ENCODE data around the gene OPN3. TPM values are rescaled to one million over a fixed set of nuclear protein-coding genes. Genes with fewer than 3 reads are reported as not detected.

The OPN3 gene
- total RNA-seq, 2 donors from 2014 or later, result 7.2 to 13.4 TPM

DNA sequence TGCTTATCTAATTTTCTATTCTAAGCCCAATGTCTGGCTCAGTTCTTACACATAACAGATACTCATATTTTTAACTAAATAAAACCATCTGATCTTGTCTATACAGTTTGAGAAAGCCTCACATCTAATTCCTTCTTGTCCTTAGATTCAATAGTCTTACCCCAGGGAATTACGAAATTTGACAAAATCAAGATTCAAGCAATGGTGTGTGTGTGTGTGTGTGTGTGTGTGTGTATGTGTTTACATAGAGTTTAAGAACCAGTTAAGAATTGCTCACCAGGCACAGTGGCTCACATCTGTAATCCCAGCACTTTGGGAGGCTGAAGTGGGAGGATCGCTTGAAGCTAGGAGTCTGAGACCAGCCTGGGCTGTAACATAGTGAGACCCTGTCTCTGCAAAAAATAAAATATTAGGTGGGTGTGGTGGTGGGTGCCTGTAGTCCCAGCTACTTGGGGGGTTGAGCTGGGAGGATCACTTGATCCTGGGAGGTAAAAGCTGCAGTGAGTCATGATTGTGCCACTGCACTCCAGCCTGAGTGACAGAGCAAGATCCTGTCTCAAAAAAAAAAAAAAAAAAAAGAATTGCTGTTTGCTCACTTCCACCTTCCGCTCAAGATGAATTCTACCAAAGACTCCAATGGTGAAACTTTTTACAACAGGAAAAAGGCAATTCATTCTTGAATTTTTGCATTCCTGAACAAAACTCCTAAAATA lies 18.1 kb upstream of the OPN3 start:
- no peaks in the 10 kb centered on the region for H3K9me3 ChIP-seq
- H3K36me3 ChIP-seq, result no peaks in the 10 kb centered on the region
- no peak overlapping the region for H3K4me3 ChIP-seq
- no peak overlapping the region for H3K27ac ChIP-seq
- TF ChIP-seq, protein P1, sequence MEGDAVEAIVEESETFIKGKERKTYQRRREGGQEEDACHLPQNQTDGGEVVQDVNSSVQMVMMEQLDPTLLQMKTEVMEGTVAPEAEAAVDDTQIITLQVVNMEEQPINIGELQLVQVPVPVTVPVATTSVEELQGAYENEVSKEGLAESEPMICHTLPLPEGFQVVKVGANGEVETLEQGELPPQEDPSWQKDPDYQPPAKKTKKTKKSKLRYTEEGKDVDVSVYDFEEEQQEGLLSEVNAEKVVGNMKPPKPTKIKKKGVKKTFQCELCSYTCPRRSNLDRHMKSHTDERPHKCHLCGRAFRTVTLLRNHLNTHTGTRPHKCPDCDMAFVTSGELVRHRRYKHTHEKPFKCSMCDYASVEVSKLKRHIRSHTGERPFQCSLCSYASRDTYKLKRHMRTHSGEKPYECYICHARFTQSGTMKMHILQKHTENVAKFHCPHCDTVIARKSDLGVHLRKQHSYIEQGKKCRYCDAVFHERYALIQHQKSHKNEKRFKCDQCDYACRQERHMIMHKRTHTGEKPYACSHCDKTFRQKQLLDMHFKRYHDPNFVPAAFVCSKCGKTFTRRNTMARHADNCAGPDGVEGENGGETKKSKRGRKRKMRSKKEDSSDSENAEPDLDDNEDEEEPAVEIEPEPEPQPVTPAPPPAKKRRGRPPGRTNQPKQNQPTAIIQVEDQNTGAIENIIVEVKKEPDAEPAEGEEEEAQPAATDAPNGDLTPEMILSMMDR (IDR thresholded peaks at IDR 0.05), result no peak
- DNase-seq (ENCODE audit: low spot score) (no peak), ATAC-seq (ENCODE audit: insufficient number of reproducible peaks, low FRiP score, low read depth) (no peak)
- no peaks in the 10 kb centered on the region for H3K27me3 ChIP-seq (replicated peaks; ENCODE audit: insufficient read depth)
- H3K4me1 ChIP-seq (ENCODE audit: control insufficient read depth in 1 of 2, low read depth in 2 of 2), result no peaks in the 10 kb centered on the region

DNA sequence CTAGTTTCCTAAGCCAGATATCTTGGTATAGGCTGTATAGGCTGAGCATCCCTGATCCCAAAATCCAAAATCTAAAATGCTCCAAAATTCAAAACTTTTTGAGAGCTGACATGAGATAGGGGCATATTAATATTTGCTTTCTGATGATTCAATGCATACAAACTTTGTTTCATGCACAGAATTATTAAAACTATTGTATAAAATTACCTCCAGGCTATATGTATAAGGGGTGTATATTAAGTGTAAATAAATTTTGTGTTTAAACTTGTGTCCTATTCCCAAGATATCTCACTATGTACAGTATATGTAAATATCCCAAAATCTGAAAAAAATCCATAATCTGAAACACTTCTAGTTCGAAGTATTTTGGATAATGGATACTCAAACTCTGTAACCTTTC lies 14.5 kb upstream of the OPN3 start:
- Histone ChIP-seq H3K27me3 (replicated peaks; ENCODE audit: insufficient read depth) (no peaks in the 10 kb centered on the region), H3K27ac (no peak overlapping the region), H3K9me3 (no peaks in the 10 kb centered on the region), H3K36me3 (no peaks in the 10 kb centered on the region), H3K4me3 (no peak overlapping the region), H3K4me1 (ENCODE audit: control insufficient read depth in 1 of 2, low read depth in 2 of 2) (no peaks in the 10 kb centered on the region)
- DNase-seq (ENCODE audit: low spot score), result no peak
- TF ChIP-seq, protein P1 (IDR thresholded peaks at IDR 0.05), result no peak
- ATAC-seq (ENCODE audit: insufficient number of reproducible peaks, low FRiP score, low read depth), result no peak

DNA sequence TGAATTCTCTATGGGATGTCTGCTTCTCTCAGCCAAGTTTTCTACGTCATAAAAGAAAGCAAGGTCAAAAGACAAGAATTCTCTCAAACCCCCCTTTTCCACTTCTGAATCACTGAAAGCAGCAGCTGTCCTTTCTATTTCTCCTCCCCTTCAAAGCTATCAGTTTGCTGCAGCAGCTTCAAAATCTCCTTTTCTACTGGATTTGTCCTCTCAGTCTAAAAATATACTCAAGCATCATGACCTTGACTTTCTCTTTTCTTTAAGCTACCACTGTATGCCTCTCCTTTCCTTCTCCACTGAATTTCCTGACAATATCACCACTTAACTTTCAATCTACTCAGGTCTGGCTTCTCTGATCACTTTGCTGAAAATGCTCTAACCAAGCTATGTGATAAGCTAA lies 13.8 kb upstream of the OPN3 start:
- no peaks in the 10 kb centered on the region for H3K27me3 ChIP-seq (replicated peaks; ENCODE audit: insufficient read depth)
- no peak for ATAC-seq (ENCODE audit: insufficient number of reproducible peaks, low FRiP score, low read depth)
- DNase-seq (ENCODE audit: low spot score), result no peak
- no peaks in the 10 kb centered on the region for H3K4me1 ChIP-seq (ENCODE audit: control insufficient read depth in 1 of 2, low read depth in 2 of 2)
- no peak overlapping the region for H3K27ac ChIP-seq
- TF ChIP-seq, protein P1 (IDR thresholded peaks at IDR 0.05), result no peak
- H3K9me3 ChIP-seq, result no peaks in the 10 kb centered on the region
- no peak overlapping the region for H3K4me3 ChIP-seq
- H3K36me3 ChIP-seq, result no peaks in the 10 kb centered on the region

DNA sequence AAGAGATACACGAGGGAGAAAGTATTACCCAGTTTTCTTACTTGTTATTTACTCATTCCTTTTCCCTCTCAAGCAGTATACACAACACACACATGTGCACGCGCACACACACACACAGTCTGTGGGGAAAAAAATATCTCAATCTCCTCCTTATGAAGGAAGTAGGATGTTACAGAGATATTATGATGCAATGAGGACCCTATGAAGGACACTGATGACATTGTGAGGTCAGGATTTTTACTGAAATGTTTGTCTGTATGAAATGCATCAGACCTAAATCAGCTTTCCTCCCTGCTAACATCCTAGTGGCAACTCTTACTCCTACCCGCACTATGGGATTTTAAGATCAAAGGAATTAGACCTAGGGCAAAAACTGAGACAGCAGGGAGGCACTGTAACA lies 11.8 kb upstream of the OPN3 start, which contains the start of gene WDR64:
WDR64 (plus strand) TSS at position 270 of the 400 bp plus-strand sequence. CDS start 204 bp downstream, outside the sequence.
- TF ChIP-seq, protein P1 (IDR thresholded peaks at IDR 0.05), result no peak
- no peak within 1 kb of the TSS for H3K27ac ChIP-seq
- ATAC-seq (ENCODE audit: insufficient number of reproducible peaks, low FRiP score, low read depth), result no peak
- H3K9me3 ChIP-seq, result no peaks in the 10 kb centered on the region
- DNase-seq (ENCODE audit: low spot score), result no peak
- no peaks in the 10 kb centered on the region for H3K27me3 ChIP-seq (replicated peaks; ENCODE audit: insufficient read depth)
- H3K4me1 ChIP-seq (ENCODE audit: control insufficient read depth in 1 of 2, low read depth in 2 of 2), result no peaks in the 10 kb centered on the region
- no peak within 1 kb of the TSS for H3K4me3 ChIP-seq
- no peaks in the 10 kb centered on the region for H3K36me3 ChIP-seq

DNA sequence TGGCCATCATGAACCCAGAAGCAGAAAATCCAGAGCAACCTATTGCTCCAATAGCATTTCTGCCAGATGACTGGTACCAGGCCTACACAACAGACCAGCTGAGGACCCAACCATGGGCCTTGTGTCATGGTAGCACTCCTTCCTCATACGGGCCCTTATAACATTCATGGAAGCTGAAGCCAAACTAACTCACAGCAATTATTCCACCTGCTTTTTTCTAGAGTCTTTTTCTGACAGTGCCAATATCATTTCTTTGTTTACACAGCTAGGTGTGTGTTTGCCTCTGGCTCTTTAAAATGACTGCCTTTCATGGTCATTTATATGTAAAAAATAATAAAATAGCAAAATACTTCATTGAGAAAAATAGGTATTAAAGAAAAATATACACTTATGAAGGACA lies 8.0 kb upstream of the OPN3 start:
- TF ChIP-seq, protein P1 (IDR thresholded peaks at IDR 0.05), result no peak
- H3K27me3 ChIP-seq (replicated peaks; ENCODE audit: insufficient read depth), result no peaks in the 10 kb centered on the region
- no peaks in the 10 kb centered on the region for H3K9me3 ChIP-seq
- no peak overlapping the region for H3K27ac ChIP-seq
- ATAC-seq (ENCODE audit: insufficient number of reproducible peaks, low FRiP score, low read depth) (no peak), DNase-seq (ENCODE audit: low spot score) (no peak)
- H3K4me3 ChIP-seq, result no peak overlapping the region
- no peaks in the 10 kb centered on the region for H3K4me1 ChIP-seq (ENCODE audit: control insufficient read depth in 1 of 2, low read depth in 2 of 2)
- H3K36me3 ChIP-seq, result no peaks in the 10 kb centered on the region
